NCI-H187 (cell line): ENCODE data around the gene DYNLT5.
"Not testable (repeated sequence)": the region's sequence is repeated elsewhere in the genome, so short reads cannot be mapped to it uniquely, and the experiment has no call there.

Source experiments
- DNase-seq, 2 experiments: peaks; one replicate each; lab custom pipeline; 2025; lab: John Stamatoyannopoulos, UW

DYNLT5 gene

GRCh38 chr1:66752000-66752592, at the start of gene DYNLT5:
DYNLT5 (plus strand) TSS chr1:66752459; CDS start chr1:66754659, 2,200 bp downstream.
- DNase-seq, result no peak

- DNase-seq, result no peak
These were observed 47.9 kb upstream of the DYNLT5 start for GRCh38 chr1:66704177-66704875.

GRCh38 chr1:66705110-66705509, 47.1 kb upstream of the DYNLT5 start:
- peak in 1 of 2 experiments; percentile 50 for DNase-seq

GRCh38 chr1:66711420-66711819, 40.8 kb upstream of the DYNLT5 start:
- DNase-seq, result no peak

- no peak for DNase-seq
These were observed 39.4 kb upstream of the DYNLT5 start for GRCh38 chr1:66712839-66713238.

- DNase-seq, result no peak
These were observed 28.3 kb upstream of the DYNLT5 start for GRCh38 chr1:66723985-66724384.

- DNase-seq, result peak; percentile 53 to 71
These were observed 26.2 kb upstream of the DYNLT5 start for GRCh38 chr1:66725885-66726665.

GRCh38 chr1:66728021-66728420, 24.2 kb upstream of the DYNLT5 start:
- DNase-seq, result no peak

- DNase-seq, result not testable (repeated sequence)
These were observed 23.5 kb upstream of the DYNLT5 start for GRCh38 chr1:66728716-66729115.

GRCh38 chr1:66729119-66729518, 23.1 kb upstream of the DYNLT5 start:
- DNase-seq, result no peak

GRCh38 chr1:66729523-66729922, 22.7 kb upstream of the DYNLT5 start:
- DNase-seq, result no peak

GRCh38 chr1:66730462-66730861, 21.8 kb upstream of the DYNLT5 start:
- peak; percentile 18 to 38 for DNase-seq

- DNase-seq, result no peak
These were observed 20.9 kb upstream of the DYNLT5 start for GRCh38 chr1:66731170-66731865.

- no peak for DNase-seq
These were observed 19.7 kb upstream of the DYNLT5 start for GRCh38 chr1:66732407-66733166.

- DNase-seq, result no peak
These were observed 18.8 kb upstream of the DYNLT5 start for GRCh38 chr1:66733348-66734017.

GRCh38 chr1:66734531-66734930, 17.7 kb upstream of the DYNLT5 start:
- not testable (repeated sequence) for DNase-seq

- no peak for DNase-seq
These were observed 14.4 kb upstream of the DYNLT5 start for GRCh38 chr1:66737836-66738235.

GRCh38 chr1:66739401-66740157, 12.7 kb upstream of the DYNLT5 start:
- no peak for DNase-seq

GRCh38 chr1:66745451-66745850, 6.8 kb upstream of the DYNLT5 start:
- no peak for DNase-seq

GRCh38 chr1:66747501-66747900, 4.8 kb upstream of the DYNLT5 start:
- no peak for DNase-seq
